ENCODE measurements around the gene PLA2G2A. TPM values are rescaled to one million over a fixed set of nuclear protein-coding genes. Genes with fewer than 3 reads are reported as not detected.

The PLA2G2A gene
- total and polyA plus RNA-seq, 7 donors = 72.3 to 1,282 (median 158) TPM

GRCh38 chr1:19940486-19941205 is 38.8 kb downstream of the PLA2G2A start:
- H3K4me1 ChIP-seq = no peaks in the 10 kb centered on the region
- TF ChIP-seq POLR2AphosphoS5 (IDR thresholded peaks at IDR 0.05) (no peak), CTCF (IDR thresholded peaks at IDR 0.05) (no peak), POLR2A (IDR thresholded peaks at IDR 0.05) (no peak), EP300 (IDR thresholded peaks at IDR 0.05) (no peak)
- intact Hi-C loops (cut with DNase I) = no loop called here
- no peak for DNase-seq
- H3K36me3 ChIP-seq = no peaks in the 10 kb centered on the region
- H3K4me3 ChIP-seq = no peak overlapping the region
- no peaks in the 10 kb centered on the region for H3K27me3 ChIP-seq
- H3K27ac ChIP-seq = no peak overlapping the region
- 69 to 71% methylated on average over 7 of the region's 7 CpGs for WGBS, 2 donors
- H3K9me3 ChIP-seq = no peaks in the 10 kb centered on the region

- no peak for DNase-seq
- H3K36me3 ChIP-seq = no peaks in the 10 kb centered on the region
- intact Hi-C loops (cut with DNase I) = no loop called here
- no peak overlapping the region for H3K27ac ChIP-seq
- TF ChIP-seq EP300 (IDR thresholded peaks at IDR 0.05) = no peak
- TF ChIP-seq POLR2A (IDR thresholded peaks at IDR 0.05) = no peak
- TF ChIP-seq POLR2AphosphoS5 (IDR thresholded peaks at IDR 0.05) = no peak
- TF ChIP-seq CTCF (IDR thresholded peaks at IDR 0.05) = no peak
- 89 to 92% methylated on average over 1 of the region's 1 CpG for WGBS, 2 donors
- no peaks in the 10 kb centered on the region for H3K4me1 ChIP-seq
- no peaks in the 10 kb centered on the region for H3K9me3 ChIP-seq
- no peak overlapping the region for H3K4me3 ChIP-seq
- no peaks in the 10 kb centered on the region for H3K27me3 ChIP-seq
Observed at GRCh38 chr1:19938472-19938871, 40.9 kb downstream of the PLA2G2A start.

DNA sequence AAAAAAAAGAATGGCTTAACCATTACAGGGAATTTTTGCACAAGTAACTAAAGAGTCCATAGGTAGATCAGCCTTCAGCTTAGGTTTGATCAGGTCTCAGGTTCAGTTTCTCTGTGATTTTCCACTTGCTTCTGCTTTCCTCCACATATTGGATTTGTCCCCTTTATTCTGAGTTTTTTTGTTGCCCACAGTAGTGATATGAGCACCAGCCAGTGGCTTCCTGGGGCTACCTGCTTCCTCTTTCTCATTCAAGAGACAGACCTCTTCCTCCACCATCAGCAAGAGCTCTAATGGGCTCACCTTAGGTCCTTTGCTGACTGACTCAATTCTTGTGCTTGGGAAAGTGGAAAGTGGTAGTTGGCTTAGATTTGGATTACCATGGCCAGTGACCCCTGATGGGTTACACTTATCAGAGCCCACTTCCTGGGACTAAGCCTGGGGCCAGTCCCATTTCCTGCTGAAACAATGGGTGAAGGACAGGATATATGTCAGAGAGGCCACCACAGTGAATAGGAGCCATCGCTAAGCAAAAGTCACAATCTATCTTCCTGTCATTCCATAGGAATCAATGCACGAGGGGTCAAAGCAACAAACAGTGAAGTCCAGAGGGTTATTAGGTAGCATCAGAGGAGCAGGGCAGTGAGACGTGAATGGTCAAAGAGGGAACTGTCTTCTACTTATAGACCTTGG is 43.2 kb downstream of the PLA2G2A start:
- Histone ChIP-seq H3K9me3 (peaks cover 0 to 18% (median 8%) of the 10 kb centered on the region in 4 donors), H3K36me3 (no peaks in the 10 kb centered on the region), H3K4me1 (no peaks in the 10 kb centered on the region), H3K27ac (no peak overlapping the region), H3K4me3 (no peak overlapping the region), H3K27me3 (no peaks in the 10 kb centered on the region)
- TF ChIP-seq POLR2A (IDR thresholded peaks at IDR 0.05) (no peak), CTCF (IDR thresholded peaks at IDR 0.05) (no peak), POLR2AphosphoS5 (IDR thresholded peaks at IDR 0.05) (no peak), EP300 (IDR thresholded peaks at IDR 0.05) (no peak)
- intact Hi-C loops (cut with DNase I) = no loop called here
- DNase-seq = no peak
- 67 to 89% methylated on average over 3 of the region's 3 CpGs for WGBS, 2 donors

- Histone ChIP-seq H3K27ac (no peak overlapping the region), H3K4me3 (no peak overlapping the region), H3K36me3 (no peaks in the 10 kb centered on the region), H3K9me3 (peaks cover 0 to 22% (median 8%) of the 10 kb centered on the region in 4 donors), H3K27me3 (no peaks in the 10 kb centered on the region), H3K4me1 (no peaks in the 10 kb centered on the region)
- intact Hi-C loops (cut with DNase I) = no loop called here
- 90% methylated on average over 7 of the region's 7 CpGs for WGBS, 2 donors
- TF ChIP-seq CTCF (IDR thresholded peaks at IDR 0.05) (no peak), EP300 (IDR thresholded peaks at IDR 0.05) (no peak), POLR2AphosphoS5 (IDR thresholded peaks at IDR 0.05) (no peak), POLR2A (IDR thresholded peaks at IDR 0.05) (no peak)
- no peak for DNase-seq
Observed at GRCh38 chr1:19934336-19934735, 45.1 kb downstream of the PLA2G2A start.
